ENCODE data around the gene DUX4.
"Not testable (repeated sequence)": the region's sequence is repeated elsewhere in the genome, so short reads cannot be mapped to it uniquely, and the experiment has no call there.

Gene DUX4

DNA sequence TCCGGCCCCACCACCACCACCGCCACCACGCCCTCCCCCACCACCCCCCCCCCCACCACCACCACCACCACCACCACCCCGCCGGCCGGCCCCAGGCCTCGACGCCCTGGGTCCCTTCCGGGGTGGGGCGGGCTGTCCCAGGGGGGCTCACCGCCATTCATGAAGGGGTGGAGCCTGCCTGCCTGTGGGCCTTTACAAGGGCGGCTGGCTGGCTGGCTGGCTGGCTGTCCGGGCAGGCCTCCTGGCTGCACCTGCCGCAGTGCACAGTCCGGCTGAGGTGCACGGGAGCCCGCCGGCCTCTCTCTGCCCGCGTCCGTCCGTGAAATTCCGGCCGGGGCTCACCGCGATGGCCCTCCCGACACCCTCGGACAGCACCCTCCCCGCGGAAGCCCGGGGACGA lies at the start of gene DUX4:
DUX4 (plus strand) TSS at position 347 of the 400 bp plus-strand sequence; CDS start at position 347, 0 bp downstream.
- H3K4me1 ChIP-seq (ENCODE audit: control insufficient read depth, insufficient read depth, low read length, unreplicated experiment); H3K27ac ChIP-seq (ENCODE audit: low read depth, low read length); H3K79me2 ChIP-seq (ENCODE audit: control insufficient read depth, insufficient read depth, low read length, unreplicated experiment); H3K36me3 ChIP-seq (ENCODE audit: insufficient read depth, low read length); H3K4me3 ChIP-seq (ENCODE audit: low read depth, low read length); H2AFZ ChIP-seq (ENCODE audit: low read length, unreplicated experiment); H3K27me3 ChIP-seq (ENCODE audit: insufficient read depth, low read length): not testable (repeated sequence)

DNA sequence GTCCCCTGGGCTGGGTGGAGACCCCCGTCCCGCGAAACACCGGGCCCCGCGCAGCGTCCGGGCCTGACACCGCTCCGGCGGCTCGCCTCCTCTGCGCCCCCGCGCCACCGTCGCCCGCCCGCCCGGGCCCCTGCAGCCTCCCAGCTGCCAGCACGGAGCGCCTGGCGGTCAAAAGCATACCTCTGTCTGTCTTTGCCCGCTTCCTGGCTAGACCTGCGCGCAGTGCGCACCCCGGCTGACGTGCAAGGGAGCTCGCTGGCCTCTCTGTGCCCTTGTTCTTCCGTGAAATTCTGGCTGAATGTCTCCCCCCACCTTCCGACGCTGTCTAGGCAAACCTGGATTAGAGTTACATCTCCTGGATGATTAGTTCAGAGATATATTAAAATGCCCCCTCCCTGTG lies 1.9 kb downstream of the DUX4 start:
- H3K36me3 ChIP-seq (ENCODE audit: insufficient read depth, low read length); H3K27me3 ChIP-seq (ENCODE audit: insufficient read depth, low read length); H3K27ac ChIP-seq (ENCODE audit: low read depth, low read length); H3K79me2 ChIP-seq (ENCODE audit: control insufficient read depth, insufficient read depth, low read length, unreplicated experiment); H3K4me1 ChIP-seq (ENCODE audit: control insufficient read depth, insufficient read depth, low read length, unreplicated experiment); H3K4me3 ChIP-seq (ENCODE audit: low read depth, low read length); H2AFZ ChIP-seq (ENCODE audit: low read length, unreplicated experiment): not testable (repeated sequence)

DNA sequence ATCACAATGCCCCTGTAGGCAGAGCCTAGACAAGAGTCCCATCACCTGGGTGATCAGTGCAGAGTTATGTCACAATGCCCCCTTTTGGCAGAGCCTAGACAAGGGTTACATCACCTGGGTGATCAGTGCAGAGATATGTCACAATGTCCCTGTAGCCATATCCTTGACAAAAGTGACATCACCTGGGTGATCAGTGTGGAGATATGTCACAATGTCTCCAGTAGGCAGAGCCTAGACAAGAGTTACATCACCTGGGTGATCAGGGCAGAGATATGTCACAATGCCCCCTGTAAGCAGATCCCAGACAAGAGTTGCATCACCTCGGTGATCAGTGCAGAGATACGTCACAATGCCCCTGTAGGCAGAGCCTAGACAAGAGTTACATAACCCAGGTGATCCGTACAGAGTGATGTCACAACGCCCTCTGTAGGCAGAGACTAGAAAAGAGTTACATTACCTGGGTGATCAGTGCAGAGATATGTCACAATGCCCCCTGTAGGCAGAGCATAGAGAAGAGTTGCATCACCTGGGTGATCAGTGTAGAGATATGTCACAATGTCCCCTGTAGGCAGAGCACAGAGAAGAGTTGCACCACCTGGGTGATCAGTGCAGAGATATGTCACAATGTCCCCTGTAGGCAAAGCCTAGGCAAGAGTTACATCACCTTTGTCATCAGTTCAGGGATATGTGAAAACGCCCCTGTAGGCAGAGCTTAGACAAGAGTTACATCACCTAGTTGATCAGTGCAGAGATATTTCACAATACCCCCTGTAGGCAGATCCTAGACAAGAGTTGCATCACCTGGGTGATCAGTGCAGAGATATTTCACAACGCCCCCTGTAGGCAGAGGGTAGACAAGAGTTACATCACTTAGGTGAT lies 4.4 kb downstream of the DUX4 start:
- H3K27me3 ChIP-seq (ENCODE audit: insufficient read depth, low read length); H3K79me2 ChIP-seq (ENCODE audit: control insufficient read depth, insufficient read depth, low read length, unreplicated experiment); H2AFZ ChIP-seq (ENCODE audit: low read length, unreplicated experiment); H3K27ac ChIP-seq (ENCODE audit: low read depth, low read length); H3K4me1 ChIP-seq (ENCODE audit: control insufficient read depth, insufficient read depth, low read length, unreplicated experiment); H3K4me3 ChIP-seq (ENCODE audit: low read depth, low read length); H3K36me3 ChIP-seq (ENCODE audit: insufficient read depth, low read length): not testable (repeated sequence)

DNA sequence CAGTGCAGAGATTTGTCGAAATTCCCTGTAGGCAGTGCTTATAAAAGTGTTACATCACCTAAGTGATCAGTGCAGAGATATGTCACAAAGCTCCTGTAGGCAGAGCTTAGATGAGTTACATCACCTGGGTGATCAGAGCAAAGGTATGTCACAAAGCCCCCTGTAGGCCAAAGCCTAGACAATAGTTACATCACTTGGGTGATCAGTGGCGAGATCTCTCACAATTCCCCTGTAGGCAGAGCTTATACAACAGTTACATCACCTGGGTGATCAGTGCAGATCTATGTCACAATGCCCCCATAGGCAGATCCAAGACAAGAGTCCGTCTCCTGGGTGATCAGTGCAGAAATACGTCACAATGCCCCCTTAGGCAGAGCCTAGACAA lies 5.0 kb downstream of the DUX4 start:
- H3K4me3 ChIP-seq (ENCODE audit: low read depth, low read length); H3K4me1 ChIP-seq (ENCODE audit: control insufficient read depth, insufficient read depth, low read length, unreplicated experiment); H3K27ac ChIP-seq (ENCODE audit: low read depth, low read length); H3K27me3 ChIP-seq (ENCODE audit: insufficient read depth, low read length); H2AFZ ChIP-seq (ENCODE audit: low read length, unreplicated experiment); H3K79me2 ChIP-seq (ENCODE audit: control insufficient read depth, insufficient read depth, low read length, unreplicated experiment); H3K36me3 ChIP-seq (ENCODE audit: insufficient read depth, low read length): not testable (repeated sequence)

DNA sequence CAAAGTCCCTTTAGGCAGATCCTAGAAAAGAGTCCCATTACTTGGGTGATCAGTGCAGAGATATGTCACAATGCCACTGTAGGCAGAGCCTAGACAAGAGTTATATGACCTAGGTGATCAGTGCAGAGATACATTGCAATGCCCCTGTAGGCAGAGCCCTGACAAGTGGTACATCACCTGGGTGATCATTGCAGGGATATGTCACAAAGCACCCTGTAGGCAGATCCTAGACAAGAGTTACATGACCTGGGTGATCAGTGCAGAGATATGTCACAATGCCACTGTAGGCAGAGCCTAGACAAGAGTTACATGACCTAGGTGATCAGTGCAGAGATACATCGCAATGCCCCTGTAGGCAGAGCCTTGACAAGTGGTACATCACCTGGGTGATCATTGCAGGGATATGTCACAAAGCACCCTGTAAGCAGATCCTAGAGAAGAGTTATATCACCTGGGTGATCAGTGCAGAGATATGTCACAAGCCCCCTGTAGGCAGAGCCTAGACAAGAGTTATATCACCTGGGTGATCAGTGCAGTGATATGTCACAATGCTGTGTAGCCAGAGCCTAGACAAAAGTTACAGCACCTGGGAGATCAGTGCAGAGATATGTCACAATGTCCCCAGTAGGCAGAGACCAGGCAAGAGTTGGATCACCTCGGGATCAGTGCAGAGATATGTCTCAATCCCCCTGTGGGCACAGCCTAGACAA lies 5.6 kb downstream of the DUX4 start:
- not testable (repeated sequence) for H3K27me3 ChIP-seq (ENCODE audit: insufficient read depth, low read length); H3K27ac ChIP-seq (ENCODE audit: low read depth, low read length)

DNA sequence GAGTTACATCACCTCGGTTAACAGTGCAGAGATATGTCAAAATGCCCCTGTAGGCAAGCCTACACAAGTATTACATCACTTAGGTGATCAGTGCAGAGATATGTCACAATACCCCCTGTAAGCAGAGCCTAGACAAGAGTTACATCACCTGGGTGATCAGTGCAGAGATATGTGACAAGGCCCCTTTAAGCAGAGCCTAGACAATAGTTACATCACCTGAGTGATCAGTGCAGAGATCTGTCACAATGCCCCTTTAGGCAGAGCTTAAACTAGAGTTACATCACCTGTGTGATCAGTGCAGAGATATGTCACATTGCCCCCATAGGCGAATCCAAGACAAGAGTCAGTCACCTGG lies 6.1 kb downstream of the DUX4 start:
- H3K79me2 ChIP-seq (ENCODE audit: control insufficient read depth, insufficient read depth, low read length, unreplicated experiment); H3K36me3 ChIP-seq (ENCODE audit: insufficient read depth, low read length); H3K27ac ChIP-seq (ENCODE audit: low read depth, low read length); H3K4me1 ChIP-seq (ENCODE audit: control insufficient read depth, insufficient read depth, low read length, unreplicated experiment); H2AFZ ChIP-seq (ENCODE audit: low read length, unreplicated experiment); H3K4me3 ChIP-seq (ENCODE audit: low read depth, low read length); H3K27me3 ChIP-seq (ENCODE audit: insufficient read depth, low read length): not testable (repeated sequence)

More for the DNA sequence above, 5.6 kb downstream of the DUX4 start:
- not testable (repeated sequence) for H3K79me2 ChIP-seq (ENCODE audit: control insufficient read depth, insufficient read depth, low read length, unreplicated experiment); H3K36me3 ChIP-seq (ENCODE audit: insufficient read depth, low read length); H3K4me3 ChIP-seq (ENCODE audit: low read depth, low read length); H3K4me1 ChIP-seq (ENCODE audit: control insufficient read depth, insufficient read depth, low read length, unreplicated experiment); H2AFZ ChIP-seq (ENCODE audit: low read length, unreplicated experiment)

DNA sequence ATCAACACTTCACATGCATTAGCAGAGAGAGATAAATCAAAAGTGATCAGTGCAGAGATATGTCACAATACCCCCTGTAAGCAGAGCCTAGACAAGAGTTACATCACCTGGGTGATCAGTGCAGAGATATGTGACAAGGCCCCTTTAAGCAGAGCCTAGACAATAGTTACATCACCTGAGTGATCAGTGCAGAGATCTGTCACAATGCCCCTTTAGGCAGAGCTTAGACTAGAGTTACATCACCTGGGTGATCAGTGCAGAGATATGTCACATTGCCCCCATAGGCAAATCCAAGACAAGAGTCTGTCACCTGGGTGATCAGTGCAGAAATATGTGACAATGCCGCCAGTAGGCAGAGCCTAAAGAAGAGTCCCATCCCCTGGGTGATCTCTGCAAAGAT lies 7.4 kb downstream of the DUX4 start:
- not testable (repeated sequence) for H3K79me2 ChIP-seq (ENCODE audit: control insufficient read depth, insufficient read depth, low read length, unreplicated experiment); H3K27ac ChIP-seq (ENCODE audit: low read depth, low read length); H2AFZ ChIP-seq (ENCODE audit: low read length, unreplicated experiment); H3K4me1 ChIP-seq (ENCODE audit: control insufficient read depth, insufficient read depth, low read length, unreplicated experiment); H3K36me3 ChIP-seq (ENCODE audit: insufficient read depth, low read length); H3K27me3 ChIP-seq (ENCODE audit: insufficient read depth, low read length); H3K4me3 ChIP-seq (ENCODE audit: low read depth, low read length)

DNA sequence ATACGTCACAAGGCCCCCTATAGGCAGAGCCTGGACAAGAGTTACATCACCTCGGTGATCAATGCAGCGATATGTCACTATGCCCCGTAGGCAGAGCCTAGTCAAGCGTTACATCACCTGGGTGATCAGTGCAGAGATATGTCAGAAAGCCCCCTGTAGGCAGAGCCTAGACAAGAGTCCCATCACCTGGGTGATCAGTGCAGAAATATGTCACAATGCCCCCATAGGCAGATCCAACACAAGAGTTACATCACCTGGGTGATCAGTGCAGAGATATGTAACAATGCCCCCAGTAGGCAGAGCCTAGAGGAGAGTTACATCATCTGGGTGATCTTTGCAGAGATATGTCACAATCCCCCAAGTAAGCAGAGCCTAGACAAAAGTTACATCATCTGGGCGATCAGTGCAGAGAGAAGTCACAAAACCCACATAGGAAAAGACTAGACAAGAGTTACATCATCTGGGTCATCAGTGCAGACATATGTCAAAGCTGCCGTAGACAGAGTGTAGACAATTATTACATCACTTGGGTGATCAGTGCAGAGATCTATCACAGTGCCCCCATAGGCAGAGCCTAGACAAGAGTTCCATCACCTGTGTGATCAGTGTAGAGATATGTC lies 8.0 kb downstream of the DUX4 start:
- H3K4me3 ChIP-seq (ENCODE audit: low read depth, low read length); H3K27me3 ChIP-seq (ENCODE audit: insufficient read depth, low read length); H3K79me2 ChIP-seq (ENCODE audit: control insufficient read depth, insufficient read depth, low read length, unreplicated experiment); H2AFZ ChIP-seq (ENCODE audit: low read length, unreplicated experiment); H3K36me3 ChIP-seq (ENCODE audit: insufficient read depth, low read length); H3K27ac ChIP-seq (ENCODE audit: low read depth, low read length); H3K4me1 ChIP-seq (ENCODE audit: control insufficient read depth, insufficient read depth, low read length, unreplicated experiment): not testable (repeated sequence)

DNA sequence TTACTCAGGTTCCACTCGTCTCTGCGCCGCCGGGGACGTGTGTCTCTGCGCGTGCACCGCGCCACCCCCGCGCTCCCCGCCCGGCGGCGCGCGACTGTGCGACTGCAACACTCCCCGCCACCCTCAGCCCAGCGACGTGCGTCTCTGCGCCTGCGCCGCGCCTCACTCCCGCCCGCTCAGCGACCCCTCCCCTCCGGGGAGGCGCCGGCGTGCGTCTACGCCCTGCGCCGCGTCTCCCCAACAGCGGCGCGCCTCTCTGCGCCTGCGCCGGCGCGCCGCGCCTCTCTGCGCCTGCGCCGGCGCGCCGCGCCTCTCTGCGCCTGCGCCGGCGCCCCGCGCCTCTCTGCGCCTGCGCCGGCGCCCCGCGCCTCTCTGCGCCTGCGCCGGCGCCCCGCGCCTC lies 29.9 kb downstream of the DUX4 start:
- H2AFZ ChIP-seq (ENCODE audit: low read length, unreplicated experiment); H3K4me1 ChIP-seq (ENCODE audit: control insufficient read depth, insufficient read depth, low read length, unreplicated experiment); H3K4me3 ChIP-seq (ENCODE audit: low read depth, low read length); H3K79me2 ChIP-seq (ENCODE audit: control insufficient read depth, insufficient read depth, low read length, unreplicated experiment); H3K27ac ChIP-seq (ENCODE audit: low read depth, low read length); H3K27me3 ChIP-seq (ENCODE audit: insufficient read depth, low read length); H3K36me3 ChIP-seq (ENCODE audit: insufficient read depth, low read length): not testable (repeated sequence)
